SU-DHL-6 (cell line): ENCODE data around the gene GSTA1.
"Not testable (repeated sequence)": the region's sequence is repeated elsewhere in the genome, so short reads cannot be mapped to it uniquely, and the experiment has no call there.

Source experiments
- H2AFZ ChIP-seq: fragments of 200-600 bp; sonication (generic); 2 replicates; pipeline ENCODE4 v1.6.1; 2014; ENCODE audit warnings: low read depth, mild to moderate bottlenecking, moderate library complexity, mixed read lengths, antibody characterized with exemption, low read length; ENCODE audit not compliant: severe bottlenecking
- H3F3A ChIP-seq: fragments of 200-600 bp; shearing (Covaris generic); 2 replicates; pipeline ENCODE4 v1.6.0; 2016; ENCODE audit warnings: antibody characterized with exemption, mild to moderate bottlenecking; ENCODE audit not compliant: insufficient read depth
- H3K27ac ChIP-seq: fragments of 200-600 bp; sonication (generic); 2 replicates; pipeline ENCODE4 v1.5.1; 2016; ENCODE audit warnings: low read depth, mild to moderate bottlenecking, low read length, moderate library complexity, mixed read lengths
- H3K27me3 ChIP-seq: fragments of 200-600 bp; sonication (generic), shearing (Covaris generic); 2 replicates; pipeline ENCODE4 v1.6.0; 2014; ENCODE audit warnings: mild to moderate bottlenecking, low read length
- H3K36me3 ChIP-seq: fragments of 200-600 bp; sonication (generic); 2 replicates; pipeline ENCODE4 v1.6.1; 2014; ENCODE audit warnings: mild to moderate bottlenecking, low read length, mixed read lengths
- H3K4me2 ChIP-seq: fragments of 300-600, 200-600 bp; shearing (Covaris generic), sonication (generic); 2 replicates; pipeline ENCODE4 v1.6.0; 2014; ENCODE audit warnings: low read length, low read depth, mild to moderate bottlenecking; ENCODE audit not compliant: poor library complexity, severe bottlenecking
- H3K4me3 ChIP-seq: fragments of 200-600 bp; sonication (generic); 2 replicates; pipeline ENCODE4 v1.5.1; 2014; ENCODE audit warnings: antibody characterized with exemption, low read length, mild to moderate bottlenecking, mixed read lengths; ENCODE audit not compliant: insufficient read depth, poor library complexity, severe bottlenecking
- H3K79me2 ChIP-seq: fragments of 200-600 bp; sonication (generic); 2 replicates; pipeline ENCODE4 v1.6.1; 2014; ENCODE audit warnings: mild to moderate bottlenecking, low read length, moderate library complexity; ENCODE audit not compliant: insufficient read depth
- H3K9ac ChIP-seq: fragments of 200-600 bp; sonication (generic); 2 replicates; pipeline ENCODE4 v1.7.0; 2014; ENCODE audit warnings: mild to moderate bottlenecking, low read length
- H3K9me2 ChIP-seq: fragments of 200-600 bp; sonication (generic); replicated peaks from 2 replicates; pipeline ENCODE4 v1.6.1; 2014; ENCODE audit warnings: low read length; ENCODE audit not compliant: insufficient read depth
- H3K9me3 ChIP-seq: fragments of 200-600 bp; sonication (generic); 2 replicates; pipeline ENCODE4 v1.6.1; 2014; ENCODE audit warnings: low read length, mixed read lengths; ENCODE audit not compliant: insufficient read depth
- H4K20me1 ChIP-seq: fragments of 200-600 bp; sonication (generic); 2 replicates; pipeline ENCODE4 v1.6.1; 2014; ENCODE audit warnings: low read depth, mild to moderate bottlenecking, antibody characterized with exemption, low read length, moderate library complexity, mixed read lengths
- CTCF ChIP-seq: fragments of 200-600 bp; sonication (generic); IDR thresholded peaks from one replicate; pipeline ENCODE4 v1.5.1; 2017; ENCODE audit warnings: antibody characterized with exemption, mild to moderate bottlenecking, low read length, moderate library complexity; ENCODE audit not compliant: insufficient read depth, poor library complexity, severe bottlenecking
- EZH2phosphoT487 ChIP-seq: fragments of 200-600 bp; sonication (generic), shearing (Covaris generic); conservative IDR thresholded peaks from 2 replicates; pipeline ENCODE4 v1.6.1; 2018; ENCODE audit warnings: mild to moderate bottlenecking, antibody characterized with exemption, low read length, moderate library complexity, mixed read lengths

Gene GSTA1

DNA sequence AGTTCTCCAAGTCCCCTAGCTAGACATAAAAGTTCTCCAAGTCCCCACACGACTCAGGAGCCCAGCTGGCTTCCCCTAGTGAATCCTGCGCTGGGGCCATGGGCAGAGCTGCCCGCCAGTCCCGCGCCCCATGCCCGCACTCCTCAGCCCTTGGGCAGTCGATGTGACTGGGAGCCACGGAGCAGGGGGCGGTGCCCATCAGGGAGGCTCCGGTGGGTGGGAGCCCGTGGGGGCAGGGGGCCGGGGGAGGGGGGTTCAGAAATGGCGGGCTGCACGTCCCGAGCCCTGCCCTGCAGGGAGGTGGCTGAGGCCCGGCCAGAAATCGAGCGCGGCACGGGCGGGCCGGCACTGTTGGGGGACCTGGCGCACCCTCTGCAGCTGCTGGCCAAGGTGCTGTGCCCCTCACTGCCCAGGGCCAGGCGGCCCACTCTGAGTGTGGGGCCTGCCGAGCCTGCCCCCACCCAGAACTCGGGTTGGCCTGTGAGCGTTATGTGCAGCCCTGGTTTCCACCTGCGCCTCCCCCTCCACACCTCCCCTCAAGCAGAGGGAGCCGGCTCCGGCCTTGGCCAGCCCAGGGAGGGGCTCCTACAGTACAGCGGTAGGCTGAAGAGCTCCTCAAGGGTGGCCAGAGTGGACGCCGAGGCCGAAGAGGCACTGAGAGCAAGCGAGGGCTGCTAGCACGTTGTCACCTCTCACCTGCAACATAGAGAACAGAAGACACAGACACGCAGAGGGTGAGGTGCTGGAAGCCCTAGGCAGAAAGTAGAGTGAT is 25.6 kb upstream of the GSTA1 start:
- Histone ChIP-seq H3K36me3 (no peaks in the 10 kb centered on the region), H3K4me3 (no peak overlapping the region), H3K9me3 (no peaks in the 10 kb centered on the region), H3F3A (no peaks in the 10 kb centered on the region), H2AFZ (no peak overlapping the region), H3K27ac (no peak overlapping the region), H3K27me3 (no peaks in the 10 kb centered on the region; the same call in 1 of the 2 replicates), H3K4me2 (no peak overlapping the region), H3K9ac (no peak overlapping the region), H3K9me2 (no peaks in the 10 kb centered on the region), H3K79me2 (no peaks in the 10 kb centered on the region), H4K20me1 (no peaks in the 10 kb centered on the region)
- TF ChIP-seq EZH2phosphoT487: no peak
- no peak for TF ChIP-seq CTCF

- H3K4me2 ChIP-seq, H2AFZ ChIP-seq, H3K9me3 ChIP-seq, H3K9ac ChIP-seq, H3K9me2 ChIP-seq, H4K20me1 ChIP-seq, H3F3A ChIP-seq, H3K36me3 ChIP-seq, H3K27ac ChIP-seq, H3K79me2 ChIP-seq, H3K27me3 ChIP-seq, H3K4me3 ChIP-seq: not testable (repeated sequence)
Observed at GRCh38 chr6:52828621-52829020, 25.0 kb upstream of the GSTA1 start.

DNA sequence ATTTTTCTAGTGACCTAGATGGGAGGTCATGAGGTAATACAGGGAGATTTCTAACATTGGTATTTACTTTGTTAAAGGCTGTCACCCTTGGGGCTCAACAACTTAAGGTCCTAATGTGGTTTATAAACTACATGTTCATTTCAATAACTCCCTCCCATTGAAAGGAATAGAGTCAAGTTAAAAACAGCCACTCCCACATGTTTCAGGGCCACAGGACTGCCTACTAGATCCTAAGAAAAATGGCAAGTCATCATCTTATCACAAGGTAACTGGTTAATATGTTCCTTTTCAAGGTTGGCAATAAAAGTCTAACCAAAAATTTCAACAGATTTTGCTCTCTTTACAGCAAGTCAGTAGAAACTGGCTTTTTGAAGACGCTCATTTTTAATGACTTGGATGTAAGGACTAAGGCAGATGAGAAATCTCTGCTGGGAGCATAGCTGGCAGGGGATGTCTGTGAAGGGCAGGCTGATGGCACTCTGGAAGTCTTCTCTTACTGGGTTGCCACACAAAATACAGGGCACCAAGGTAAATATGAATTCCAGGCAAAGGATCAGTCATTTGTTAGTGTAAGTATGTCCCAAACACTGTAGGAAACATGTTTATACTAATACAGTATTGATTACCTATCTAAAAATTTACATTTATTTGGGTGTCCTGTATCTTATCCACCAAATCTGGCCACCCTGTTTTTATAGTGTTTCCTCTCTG is 23.6 kb upstream of the GSTA1 start:
- not testable (repeated sequence) for H3K79me2 ChIP-seq, H3K4me2 ChIP-seq, H3K4me3 ChIP-seq

GRCh38 chr6:52826513-52826912 is 22.9 kb upstream of the GSTA1 start:
- Histone ChIP-seq H3K4me3 (no peak overlapping the region), H4K20me1 (no peaks in the 10 kb centered on the region), H3F3A (no peaks in the 10 kb centered on the region), H3K36me3 (no peaks in the 10 kb centered on the region), H3K9me3 (no peaks in the 10 kb centered on the region), H3K9ac (no peak overlapping the region), H3K27ac (no peak overlapping the region), H3K4me2 (no peak overlapping the region), H3K9me2 (no peaks in the 10 kb centered on the region), H2AFZ (no peak overlapping the region), H3K79me2 (no peaks in the 10 kb centered on the region), H3K27me3 (no peaks in the 10 kb centered on the region)
- TF ChIP-seq CTCF (no peak), EZH2phosphoT487 (no peak)

More for the DNA sequence above, 23.6 kb upstream of the GSTA1 start:
- not testable (repeated sequence) for H3K9ac ChIP-seq, H2AFZ ChIP-seq, H3K9me2 ChIP-seq, H3K27me3 ChIP-seq, H4K20me1 ChIP-seq, H3F3A ChIP-seq, H3K36me3 ChIP-seq, H3K9me3 ChIP-seq, H3K27ac ChIP-seq

GRCh38 chr6:52825900-52826459 is 22.4 kb upstream of the GSTA1 start:
- H3K9me3 ChIP-seq, H3K9me2 ChIP-seq: not testable (repeated sequence)

GRCh38 chr6:52825270-52825793 is 21.7 kb upstream of the GSTA1 start:
- not testable (repeated sequence) for H3K9me3 ChIP-seq, H3F3A ChIP-seq, H3K36me3 ChIP-seq, H3K9me2 ChIP-seq, H3K27ac ChIP-seq, H3K9ac ChIP-seq, H3K4me3 ChIP-seq, H3K4me2 ChIP-seq, H3K79me2 ChIP-seq, H2AFZ ChIP-seq, H3K27me3 ChIP-seq, H4K20me1 ChIP-seq

More at GRCh38 chr6:52825900-52826459, 22.4 kb upstream of the GSTA1 start:
- not testable (repeated sequence) for H3F3A ChIP-seq, H3K79me2 ChIP-seq, H3K27me3 ChIP-seq, H3K9ac ChIP-seq, H3K27ac ChIP-seq, H4K20me1 ChIP-seq, H3K4me3 ChIP-seq, H3K4me2 ChIP-seq, H3K36me3 ChIP-seq, H2AFZ ChIP-seq
